PC-9 (cell line): ENCODE measurements around the gene LUC7L. TPM values are rescaled to one million over a fixed set of nuclear protein-coding genes. Genes with fewer than 3 reads are reported as not detected.

Source experiments
- BruUV-seq: library from RNA; stranded (reverse); fragments of 400-500 nt; replicated peaks from 2 replicates; lab custom pipeline; 2021; lab: Mats Ljungman, UMichigan
- CTCF ChIA-PET: fragments of 300-600 bp; sonication (Branson Sonifier 250); formaldehyde crosslinking; loops from one replicate; lab custom pipeline; 2022; ENCODE audit warnings: antibody characterized with exemption; lab: Charles Lee
- POLR2A ChIA-PET: fragments of 300-600 bp; sonication (Branson Sonifier 250); formaldehyde crosslinking; loops from one replicate; lab custom pipeline; 2022; ENCODE audit warnings: antibody characterized with exemption; ENCODE audit not compliant: unreplicated experiment; lab: Charles Lee
- DNase-seq, 2 experiments: peaks; one replicate each; pipeline versions ENCODE4 v3.0.0 to v3.0.0-alpha.2; 2015 to 2022; ENCODE audit warnings: mixed read lengths in 1 of 2
- H2AFZ ChIP-seq: fragments of 200-600 bp; sonication (generic); 2 replicates; pipeline ENCODE4 v1.8.1; 2017; ENCODE audit warnings: antibody characterized with exemption
- H3F3A ChIP-seq: fragments of 200-600 bp; sonication (generic); 2 replicates; pipeline ENCODE4 v1.8.1; 2017; ENCODE audit warnings: antibody characterized with exemption, mild to moderate bottlenecking, low read depth; ENCODE audit not compliant: insufficient read depth
- H3K27ac ChIP-seq: fragments of 200-600 bp; sonication (generic); 2 replicates; pipeline ENCODE4 v1.6.1; 2016; ENCODE audit warnings: mixed run types
- H3K27me3 ChIP-seq: fragments of 200-600 bp; sonication (generic); 2 replicates; pipeline ENCODE4 v1.6.1; 2016; ENCODE audit warnings: low read depth, mixed run types; ENCODE audit not compliant: insufficient read depth
- H3K36me3 ChIP-seq: fragments of 200-600 bp; sonication (generic); 2 replicates; pipeline ENCODE4 v1.6.1; 2016; ENCODE audit warnings: low read depth, mixed run types
- H3K4me1 ChIP-seq: fragments of 200-600 bp; sonication (generic); replicated peaks from 2 replicates; pipeline ENCODE4 v1.6.1; 2016; ENCODE audit warnings: mixed run types; ENCODE audit not compliant: insufficient read depth
- H3K4me2 ChIP-seq: fragments of 200-600 bp; sonication (generic); 2 replicates; pipeline ENCODE4 v1.6.1; 2017; ENCODE audit warnings: mixed run types
- H3K4me3 ChIP-seq: fragments of 200-600 bp; sonication (generic); 2 replicates; pipeline ENCODE4 v1.6.1; 2016; ENCODE audit warnings: mixed run types
- H3K79me2 ChIP-seq: fragments of 200-600 bp; sonication (generic); 2 replicates; pipeline ENCODE4 v1.6.1; 2017; ENCODE audit warnings: low read depth, mixed run types
- H3K9me2 ChIP-seq: fragments of 200-600 bp; sonication (generic); 2 replicates; pipeline ENCODE4 v1.8.1; 2017; ENCODE audit warnings: mild to moderate bottlenecking; ENCODE audit not compliant: insufficient read depth
- H3K9me3 ChIP-seq: fragments of 200-600 bp; sonication (generic); 2 replicates; pipeline ENCODE4 v1.8.1; 2016; ENCODE audit warnings: low read depth; ENCODE audit not compliant: insufficient read depth
- H4K20me1 ChIP-seq: fragments of 200-600 bp; sonication (generic); 2 replicates; pipeline ENCODE4 v1.8.1; 2017; ENCODE audit not compliant: insufficient read depth
- CTCF ChIP-seq: fragments of 200-600 bp; sonication (generic); conservative IDR thresholded peaks from 2 replicates; pipeline ENCODE4 v1.6.1; 2017; ENCODE audit warnings: mixed run types, antibody characterized with exemption, mild to moderate bottlenecking, moderate library complexity
- EZH2 ChIP-seq: fragments of 200-600 bp; sonication (generic); IDR thresholded peaks from 2 replicates; pipeline ENCODE4 v1.8.0; 2017; ENCODE audit warnings: antibody characterized with exemption, low read depth
- intact Hi-C: fragments of 100-400 bp; cut with micrococcal nuclease; formaldehyde crosslinking; loops from one replicate; pipeline ENCODE4 v1.10.0; 2022; ENCODE audit not compliant: unreplicated experiment
- total RNA-seq: library from RNA; stranded (reverse); gene quantifications from 2 replicates; pipeline ENCODE4 v1.2.3, GENCODE V29; 2021

LUC7L gene
- total RNA-seq, 1 experiment from 2014 or later: 64.3 TPM

DNA sequence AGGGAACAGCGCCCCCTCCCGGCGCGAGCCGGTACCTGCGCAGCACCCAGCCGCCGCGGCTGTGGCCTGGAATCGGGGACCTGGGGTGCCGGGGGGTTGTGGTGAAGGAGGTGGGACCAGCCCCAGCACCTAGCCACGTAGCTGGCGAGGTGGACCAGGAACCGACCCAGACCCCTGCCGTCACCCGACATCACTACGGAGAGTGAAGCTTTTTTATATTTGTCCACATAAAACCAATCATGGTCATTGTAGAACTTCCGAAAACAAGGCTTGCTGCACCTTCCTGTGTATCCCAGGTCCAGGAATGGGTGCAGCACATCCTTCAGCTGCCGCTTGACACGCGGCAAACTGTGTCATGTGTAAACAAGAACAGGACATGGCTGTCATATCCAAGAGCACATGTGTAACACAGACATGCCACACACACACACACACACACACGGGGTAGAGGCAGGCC, 47.7 kb downstream of the LUC7L start:
- peaks cover 3% of the 10 kb centered on the region; the same call in 1 of the 2 replicates for H4K20me1 ChIP-seq
- H3K9me2 ChIP-seq: no peaks in the 10 kb centered on the region
- H3K27ac ChIP-seq: no peak overlapping the region
- POLR2A ChIA-PET: interaction anchor here (0.7 kb wide), 1 partner anchor 61 kb away, joined by 7 read pairs; no protein-coding TSS in a partner anchor
- CTCF ChIA-PET: interaction anchor here (1.0 kb wide), 1 partner anchor 25 kb away, joined by 3 read pairs; no protein-coding TSS in a partner anchor
- DNase-seq: no peak
- no peaks in the 10 kb centered on the region for H3K36me3 ChIP-seq
- 0 out of 2 replicates have a peak, but pooled peaks cover 4% of the 10 kb centered on the region for H3K27me3 ChIP-seq
- H3K4me2 ChIP-seq: peak overlapping the region; percentile 63
- H2AFZ ChIP-seq: no peak overlapping the region
- no peaks in the 10 kb centered on the region for H3K4me1 ChIP-seq
- TF ChIP-seq EZH2: no peak
- TF ChIP-seq CTCF: peak; percentile 93
- BruUV-seq: no TSS peak
- intact Hi-C loops: loop anchor here (1.0 kb wide), 1 partner anchor 74 kb away; no protein-coding TSS in a partner anchor
- H3K4me3 ChIP-seq: no peak overlapping the region
- H3F3A ChIP-seq: peaks cover 21% of the 10 kb centered on the region; the same call in 1 of the 2 replicates
- H3K9me3 ChIP-seq: no peaks in the 10 kb centered on the region
- H3K79me2 ChIP-seq: no peaks in the 10 kb centered on the region

GRCh38 chr16:180681-181564, 48.3 kb downstream of the LUC7L start:
- no TSS peak for BruUV-seq
- no peak overlapping the region for H3K27ac ChIP-seq

More at GRCh38 chr16:180681-181564, 48.3 kb downstream of the LUC7L start:
- Histone ChIP-seq H4K20me1 (peaks cover 3% of the 10 kb centered on the region; the same call in 1 of the 2 replicates), H3K36me3 (no peaks in the 10 kb centered on the region), H3K27me3 (0 out of 2 replicates have a peak, but pooled peaks cover 4% of the 10 kb centered on the region), H2AFZ (no peak overlapping the region), H3K79me2 (no peaks in the 10 kb centered on the region), H3K9me3 (no peaks in the 10 kb centered on the region), H3K4me2 (peak overlapping the region; percentile 63), H3K9me2 (no peaks in the 10 kb centered on the region), H3K4me3 (no peak overlapping the region), H3F3A (peaks cover 21% of the 10 kb centered on the region; the same call in 1 of the 2 replicates), H3K4me1 (no peaks in the 10 kb centered on the region)
- intact Hi-C loops: loop anchor here (1.0 kb wide), 1 partner anchor 74 kb away; no protein-coding TSS in a partner anchor
- ChIA-PET POLR2A (no interaction called here), CTCF (no interaction called here)
- TF ChIP-seq CTCF (no peak), EZH2 (no peak)
- peak in 1 of 2 experiments; percentile 85 for DNase-seq
